Right atrium auricular region (tissue), 2 donors: ENCODE measurements around the gene MXD1. TPM values are rescaled to one million over a fixed set of nuclear protein-coding genes. Genes with fewer than 3 reads are reported as not detected.
"Not testable (repeated sequence)": the region's sequence is repeated elsewhere in the genome, so short reads cannot be mapped to it uniquely, and the experiment has no call there.

Source experiments
- DNase-seq: peaks from one replicate; pipeline ENCODE4 v3.0.0-alpha.2; 2019; ENCODE audit warnings: low spot score
- H3K27ac ChIP-seq, 2 donors: fragments of 200-600 bp; sonication (generic); 1 replicate in 1 of 2; 2 replicates in 1 of 2; pipeline ENCODE4 v1.5.1; 2016 to 2019
- H3K27me3 ChIP-seq, 2 donors: fragments of 200-600 bp; sonication (generic); one replicate each; pipeline versions ENCODE4 v1.5.1 to v1.6.0; 2017 to 2019
- H3K36me3 ChIP-seq: fragments of 200-600 bp; sonication (generic); one replicate; pipeline ENCODE4 v1.5.1; 2016
- H3K4me1 ChIP-seq, 2 donors: fragments of 200-600 bp; sonication (generic); one replicate each; pipeline versions ENCODE4 v1.5.1 to v1.6.0; 2017 to 2019
- H3K4me3 ChIP-seq, 2 donors: fragments of 200-600 bp; sonication (generic); 1 replicate in 1 of 2; 2 replicates in 1 of 2; pipeline ENCODE4 v1.5.1; 2017 to 2019; ENCODE audit warnings: mild to moderate bottlenecking in 1 of 2, moderate library complexity in 1 of 2
- H3K9me3 ChIP-seq, 2 donors: fragments of 200-600 bp; sonication (generic); one replicate each; pipeline ENCODE4 v1.5.1; 2019
- CTCF ChIP-seq, 2 donors: fragments of 200-600 bp; sonication (generic); IDR thresholded peaks; one replicate each; pipeline ENCODE4 v1.5.1; 2019; ENCODE audit warnings: antibody characterized with exemption in 2 of 2
- total RNA-seq, 2 donors: library from RNA; depleted of rRNA; stranded (reverse); fragments of >200 nt; gene quantifications; one replicate each; pipeline ENCODE4 v1.1.0, GENCODE V29; 2016

Gene MXD1
- total RNA-seq, 2 donors from 2014 or later, result 4.4 to 4.7 TPM

GRCh38 chr2:69946351-69947324, 31.7 kb downstream of the MXD1 start:
- no peak for TF ChIP-seq CTCF (IDR thresholded peaks at IDR 0.05)
- no peaks in the 10 kb centered on the region for H3K36me3 ChIP-seq

DNA sequence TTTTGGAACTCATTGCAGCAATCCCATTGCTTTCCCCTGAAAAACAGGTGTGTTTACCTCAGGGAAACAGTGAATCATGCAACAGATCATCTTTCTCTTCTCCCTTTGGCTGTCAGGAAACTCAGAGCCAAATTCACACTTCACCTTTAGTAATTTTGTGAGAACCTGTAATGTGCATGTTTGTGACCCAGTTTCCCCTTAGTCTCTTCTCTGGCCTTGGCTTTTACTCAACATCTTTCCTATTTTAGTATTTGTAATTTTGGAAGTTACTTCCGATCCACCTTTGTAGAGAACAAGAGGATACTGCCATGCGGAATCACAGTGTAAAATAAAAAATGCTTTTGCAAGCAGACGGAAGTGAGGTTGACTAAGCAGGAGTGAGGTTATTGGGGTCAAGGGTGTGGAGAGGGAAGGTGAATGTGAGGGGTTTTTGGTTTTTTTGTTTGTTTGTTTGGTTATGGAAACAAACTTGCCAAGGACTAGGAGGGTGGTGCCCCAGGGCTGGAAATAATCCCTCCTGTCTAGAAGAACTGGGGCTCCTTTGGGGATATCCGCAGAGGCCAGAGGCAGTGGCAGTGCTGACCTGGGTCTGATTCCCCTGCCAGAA, 32.5 kb downstream of the MXD1 start:
- Histone ChIP-seq H3K27me3 (no peaks in the 10 kb centered on the region), H3K9me3 (no peaks in the 10 kb centered on the region), H3K36me3 (no peaks in the 10 kb centered on the region), H3K4me1 (no peaks in the 10 kb centered on the region), H3K4me3 (no peak overlapping the region), H3K27ac (no peak overlapping the region)
- peak; percentile 9 for DNase-seq
- TF ChIP-seq CTCF (IDR thresholded peaks at IDR 0.05), result no peak

More at GRCh38 chr2:69946351-69947324, 31.7 kb downstream of the MXD1 start:
- no peak overlapping the region for H3K4me3 ChIP-seq
- H3K27ac ChIP-seq, result no peak overlapping the region
- H3K9me3 ChIP-seq, result no peaks in the 10 kb centered on the region
- no peaks in the 10 kb centered on the region for H3K27me3 ChIP-seq
- H3K4me1 ChIP-seq, result no peaks in the 10 kb centered on the region
- DNase-seq, result peak; percentile 53

- H3K4me1 ChIP-seq, result no peaks in the 10 kb centered on the region
- H3K9me3 ChIP-seq, result no peaks in the 10 kb centered on the region
- H3K4me3 ChIP-seq, result peak overlapping the region in 1 of 2 donors; percentile 28
- no peak overlapping the region for H3K27ac ChIP-seq
- no peaks in the 10 kb centered on the region for H3K27me3 ChIP-seq
- no peaks in the 10 kb centered on the region for H3K36me3 ChIP-seq
- DNase-seq, result peak; percentile 38
- no peak for TF ChIP-seq CTCF (IDR thresholded peaks at IDR 0.05)
Measured at GRCh38 chr2:69948032-69948962, 33.4 kb downstream of the MXD1 start.

GRCh38 chr2:69948963-69949645, 34.2 kb downstream of the MXD1 start:
- Histone ChIP-seq H3K4me3 (peak overlapping the region in 1 of 2 donors; percentile 28), H3K4me1 (no peaks in the 10 kb centered on the region), H3K9me3 (no peaks in the 10 kb centered on the region), H3K36me3 (no peaks in the 10 kb centered on the region), H3K27ac (no peak overlapping the region), H3K27me3 (no peaks in the 10 kb centered on the region)
- no peak for TF ChIP-seq CTCF (IDR thresholded peaks at IDR 0.05)
- peak; percentile 30 for DNase-seq

GRCh38 chr2:69950241-69950640, 35.3 kb downstream of the MXD1 start:
- no peaks in the 10 kb centered on the region for H3K27me3 ChIP-seq
- TF ChIP-seq CTCF (IDR thresholded peaks at IDR 0.05), result no peak

GRCh38 chr2:69950671-69951070, 35.8 kb downstream of the MXD1 start:
- H3K4me3 ChIP-seq, H3K9me3 ChIP-seq, H3K27me3 ChIP-seq, H3K4me1 ChIP-seq, H3K36me3 ChIP-seq, H3K27ac ChIP-seq: not testable (repeated sequence)
- peak; percentile 11 for DNase-seq

More at GRCh38 chr2:69950241-69950640, 35.3 kb downstream of the MXD1 start:
- H3K27ac ChIP-seq, result no peak overlapping the region
- no peaks in the 10 kb centered on the region for H3K36me3 ChIP-seq
- no peaks in the 10 kb centered on the region for H3K9me3 ChIP-seq
- no peaks in the 10 kb centered on the region for H3K4me1 ChIP-seq
- no peak for DNase-seq
- H3K4me3 ChIP-seq, result no peak overlapping the region
